ENCODE results near the gene AKAP5.
"Not testable (repeated sequence)": the region's sequence is repeated elsewhere in the genome, so short reads cannot be mapped to it uniquely, and the experiment has no call there.

GRCh38 chr14:64517667-64518066 is 52.4 kb downstream of the AKAP5 start:
- TF ChIP-seq CTCF (IDR thresholded peaks at IDR 0.05); ZFX (IDR thresholded peaks at IDR 0.05; ENCODE audit: borderline replicate concordance): not testable (repeated sequence)
